Measurements from ENCODE around the gene DNAH3. TPM values are rescaled to one million over a fixed set of nuclear protein-coding genes. Genes with fewer than 3 reads are reported as not detected.
"Not testable (repeated sequence)": the region's sequence is repeated elsewhere in the genome, so short reads cannot be mapped to it uniquely, and the experiment has no call there.

The DNAH3 gene
- total RNA-seq, 1 donor from 2014 or later, result not detected

- TF ChIP-seq CTCF (IDR thresholded peaks at IDR 0.05), result no peak
- H3K9me3 Mint-ChIP-seq (ENCODE audit: unreplicated experiment), result no peaks in the 10 kb centered on the region
- H3K36me3 Mint-ChIP-seq (ENCODE audit: unreplicated experiment), result peaks cover 5% of the 10 kb centered on the region
- H3K4me1 Mint-ChIP-seq (ENCODE audit: unreplicated experiment), result peaks cover 20% of the 10 kb centered on the region
- no peaks in the 10 kb centered on the region for H3K27me3 Mint-ChIP-seq (ENCODE audit: unreplicated experiment)
- H3K4me3 Mint-ChIP-seq (ENCODE audit: unreplicated experiment), result peak overlapping the region; percentile 44
- no peak for DNase-seq (ENCODE audit: extremely low spot score, unreplicated experiment)
- H3K27ac Mint-ChIP-seq (ENCODE audit: unreplicated experiment), result no peak overlapping the region
Observed at GRCh38 chr16:21157632-21158031, 7.0 kb upstream of the DNAH3 start.

DNA sequence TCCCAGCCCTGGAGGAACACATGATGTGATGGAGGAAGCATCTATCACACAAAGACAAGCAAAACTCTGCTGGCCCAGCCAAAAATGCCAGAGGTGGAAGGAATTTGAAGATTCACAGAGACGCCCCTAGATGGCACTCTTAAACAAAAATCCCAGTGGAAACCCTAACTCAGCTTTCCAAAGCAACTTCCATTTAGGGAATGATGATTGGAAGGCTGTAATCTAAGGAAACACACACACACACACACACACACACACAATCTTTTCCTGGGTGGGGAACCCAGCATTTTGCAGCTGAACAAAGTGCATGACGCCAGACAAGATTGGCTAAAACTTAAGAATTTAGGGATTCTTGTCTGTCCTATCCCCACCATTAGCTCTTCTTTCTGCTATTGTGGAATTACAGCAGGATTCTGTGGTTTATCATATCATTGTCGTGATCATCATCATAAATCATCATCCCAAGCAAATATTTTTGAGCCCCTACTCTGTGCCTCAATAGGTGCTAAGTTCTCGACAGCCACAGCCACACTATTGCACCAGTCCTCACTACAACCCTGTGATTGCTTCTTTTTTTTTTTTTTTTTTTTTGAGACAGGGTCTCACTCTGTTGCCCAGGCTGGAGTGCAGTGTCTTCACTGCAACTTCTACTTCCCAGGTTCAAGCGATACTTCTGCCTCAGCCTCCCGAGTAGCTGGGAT lies 6.3 kb upstream of the DNAH3 start:
- DNase-seq (ENCODE audit: extremely low spot score, unreplicated experiment), result no peak
- Mint-ChIP-seq H3K4me1 (ENCODE audit: unreplicated experiment) (peaks cover 20% of the 10 kb centered on the region), H3K4me3 (ENCODE audit: unreplicated experiment) (no peak overlapping the region), H3K27me3 (ENCODE audit: unreplicated experiment) (no peaks in the 10 kb centered on the region), H3K27ac (ENCODE audit: unreplicated experiment) (no peak overlapping the region), H3K36me3 (ENCODE audit: unreplicated experiment) (peaks cover 3% of the 10 kb centered on the region), H3K9me3 (ENCODE audit: unreplicated experiment) (no peaks in the 10 kb centered on the region)
- TF ChIP-seq CTCF (IDR thresholded peaks at IDR 0.05), result peak; percentile 73

DNA sequence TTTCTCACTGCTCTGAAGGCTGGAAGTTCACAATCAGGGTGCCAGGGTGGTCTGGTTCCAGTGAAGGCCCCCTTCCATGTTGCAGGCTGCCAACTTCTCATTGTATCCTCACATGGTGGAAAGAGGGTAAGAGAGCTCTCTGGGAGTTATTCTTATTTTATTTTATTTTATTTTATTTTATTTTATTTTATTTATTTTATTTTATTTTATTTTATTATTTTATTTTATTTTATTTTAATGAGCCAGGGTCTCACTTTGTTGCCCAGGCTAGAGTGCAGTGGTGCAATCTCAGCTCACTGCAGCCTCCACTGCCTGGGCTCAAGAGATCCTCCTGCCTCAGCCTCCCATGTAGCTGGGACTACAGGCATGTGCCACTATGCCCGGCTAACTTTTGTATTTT lies 5.4 kb upstream of the DNAH3 start:
- not testable (repeated sequence) for H3K27ac Mint-ChIP-seq (ENCODE audit: unreplicated experiment); DNase-seq (ENCODE audit: extremely low spot score, unreplicated experiment); H3K4me3 Mint-ChIP-seq (ENCODE audit: unreplicated experiment); H3K9me3 Mint-ChIP-seq (ENCODE audit: unreplicated experiment); H3K27me3 Mint-ChIP-seq (ENCODE audit: unreplicated experiment); H3K36me3 Mint-ChIP-seq (ENCODE audit: unreplicated experiment)
- peaks cover 20% of the 10 kb centered on the region for H3K4me1 Mint-ChIP-seq (ENCODE audit: unreplicated experiment)

DNA sequence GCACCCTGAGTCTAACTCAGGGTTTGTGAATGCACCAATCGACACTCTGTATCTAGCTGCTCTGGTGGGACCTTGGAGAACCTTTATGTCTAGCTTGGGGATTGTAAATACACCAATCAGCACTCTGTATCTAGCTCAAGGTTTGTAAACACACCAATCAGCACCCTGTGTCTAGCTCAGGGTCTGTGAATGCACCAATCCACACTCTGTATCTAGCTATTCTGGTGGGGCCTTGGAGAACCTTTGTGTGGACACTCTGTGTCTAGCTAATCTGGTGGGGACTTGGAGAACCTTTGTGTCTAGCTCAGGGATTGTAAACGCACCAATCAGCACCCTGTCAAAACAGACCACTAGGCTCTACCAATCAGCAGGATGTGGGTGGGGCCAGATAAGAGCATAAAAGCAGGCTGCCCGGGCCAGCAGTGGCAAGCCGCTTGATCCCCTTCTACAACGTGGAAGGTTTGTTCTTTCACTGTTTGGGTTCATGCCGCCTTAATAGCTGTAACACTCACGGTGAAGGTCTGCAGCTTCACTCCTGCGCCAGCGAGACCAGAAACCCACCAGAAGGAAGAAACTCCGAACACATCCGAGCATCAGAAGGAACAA lies 2.6 kb upstream of the DNAH3 start:
- H3K4me3 Mint-ChIP-seq (ENCODE audit: unreplicated experiment), result not testable (repeated sequence)

GRCh38 chr16:21152160-21153030 lies 1.7 kb upstream of the DNAH3 start:
- H3K9me3 Mint-ChIP-seq (ENCODE audit: unreplicated experiment); H3K36me3 Mint-ChIP-seq (ENCODE audit: unreplicated experiment); H3K4me3 Mint-ChIP-seq (ENCODE audit: unreplicated experiment); H3K27ac Mint-ChIP-seq (ENCODE audit: unreplicated experiment); H3K4me1 Mint-ChIP-seq (ENCODE audit: unreplicated experiment); DNase-seq (ENCODE audit: extremely low spot score, unreplicated experiment): not testable (repeated sequence)
- H3K27me3 Mint-ChIP-seq (ENCODE audit: unreplicated experiment), result peaks cover 19% of the 10 kb centered on the region

More for the DNA sequence above, 2.6 kb upstream of the DNAH3 start:
- peaks cover 11% of the 10 kb centered on the region for H3K27me3 Mint-ChIP-seq (ENCODE audit: unreplicated experiment)
- H3K27ac Mint-ChIP-seq (ENCODE audit: unreplicated experiment); DNase-seq (ENCODE audit: extremely low spot score, unreplicated experiment); H3K4me1 Mint-ChIP-seq (ENCODE audit: unreplicated experiment); H3K36me3 Mint-ChIP-seq (ENCODE audit: unreplicated experiment); H3K9me3 Mint-ChIP-seq (ENCODE audit: unreplicated experiment): not testable (repeated sequence)

DNA sequence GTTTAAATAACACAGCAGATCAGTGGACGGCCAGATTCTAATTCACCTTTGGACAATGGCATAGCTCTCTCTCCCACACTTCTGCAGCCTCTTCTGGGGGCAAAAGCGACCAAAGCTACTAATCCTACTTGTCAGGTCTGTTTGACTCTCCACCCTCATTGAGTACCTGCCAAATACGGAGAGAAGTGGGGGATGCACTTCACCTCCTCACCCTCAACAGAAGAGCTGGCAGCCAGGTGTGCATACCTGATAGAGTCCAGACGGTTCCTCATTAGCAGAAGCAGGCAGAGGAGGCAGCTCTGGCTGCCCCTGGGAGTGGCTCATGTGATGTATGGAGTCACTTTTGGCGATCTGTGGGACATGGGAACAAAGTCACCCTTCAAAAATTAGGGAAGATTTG lies 4.9 kb downstream of the DNAH3 start:
- H3K27ac Mint-ChIP-seq (ENCODE audit: unreplicated experiment), result no peak overlapping the region
- H3K4me3 Mint-ChIP-seq (ENCODE audit: unreplicated experiment), result no peak overlapping the region
- DNase-seq (ENCODE audit: extremely low spot score, unreplicated experiment), result no peak
- no peaks in the 10 kb centered on the region for H3K4me1 Mint-ChIP-seq (ENCODE audit: unreplicated experiment)
- TF ChIP-seq CTCF (IDR thresholded peaks at IDR 0.05), result no peak
- peaks cover 4% of the 10 kb centered on the region for H3K9me3 Mint-ChIP-seq (ENCODE audit: unreplicated experiment)
- H3K36me3 Mint-ChIP-seq (ENCODE audit: unreplicated experiment), result no peaks in the 10 kb centered on the region
- H3K27me3 Mint-ChIP-seq (ENCODE audit: unreplicated experiment), result peaks cover 43% of the 10 kb centered on the region
